ENCODE results near the gene AP4S1.
A peak's percentile ranks its signal among the peaks of the same experiment; 100 is the strongest.
"Not testable (repeated sequence)": the region's sequence is repeated elsewhere in the genome, so short reads cannot be mapped to it uniquely, and the experiment has no call there.

AP4S1 gene

GRCh38 chr14:31025367-31026076 is at the start of gene AP4S1:
TSS of gene AP4S1 (plus strand) at chr14:31025649. CDS start at chr14:31066197, 40,548 bp downstream.
- Histone ChIP-seq H3K9ac (ENCODE audit: low read length) (peak within 1 kb of the TSS; percentile 97), H3K27me3 (ENCODE audit: control insufficient read depth, insufficient read depth, low read length) (no peaks in the 10 kb centered on the region), H3K9me3 (ENCODE audit: control insufficient read depth, low read depth, low read length) (no peaks in the 10 kb centered on the region), H3K4me3 (ENCODE audit: low read length) (peak within 1 kb of the TSS; percentile 99), H3K27ac (ENCODE audit: low read length) (peak within 1 kb of the TSS; percentile 93), H3K4me1 (ENCODE audit: control insufficient read depth, low read depth, low read length) (peaks cover 13% of the 10 kb centered on the region), H3K36me3 (ENCODE audit: control insufficient read depth, low read depth, low read length) (peaks cover 6% of the 10 kb centered on the region)

DNA sequence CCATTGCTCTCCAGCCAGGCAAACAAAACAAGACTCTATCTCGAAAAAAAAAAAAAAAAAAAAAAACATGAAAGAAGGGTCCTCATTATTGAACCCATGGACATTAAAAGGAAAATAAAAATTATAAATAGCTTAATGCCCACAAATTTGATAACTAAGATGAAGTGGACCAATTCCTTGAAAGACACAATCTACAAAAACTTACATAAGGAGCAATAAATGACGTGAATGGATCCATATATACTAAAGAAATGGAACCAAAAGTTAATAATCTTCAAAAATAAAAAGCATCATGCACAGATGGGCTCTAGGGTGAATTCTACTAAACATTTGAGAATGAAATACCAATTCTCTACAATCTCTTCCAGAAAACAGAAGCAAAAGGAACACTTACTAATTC is 47.7 kb upstream of the AP4S1 start:
- no peak overlapping the region for H3K27ac ChIP-seq (ENCODE audit: low read length)
- H3K9ac ChIP-seq (ENCODE audit: low read length) = no peak overlapping the region
- no peaks in the 10 kb centered on the region for H3K27me3 ChIP-seq (ENCODE audit: control insufficient read depth, insufficient read depth, low read length)
- no peak overlapping the region for H3K4me3 ChIP-seq (ENCODE audit: low read length)
- no peaks in the 10 kb centered on the region for H3K4me1 ChIP-seq (ENCODE audit: control insufficient read depth, low read depth, low read length)
- no peaks in the 10 kb centered on the region for H3K36me3 ChIP-seq (ENCODE audit: control insufficient read depth, low read depth, low read length)
- no peaks in the 10 kb centered on the region for H3K9me3 ChIP-seq (ENCODE audit: control insufficient read depth, low read depth, low read length)

DNA sequence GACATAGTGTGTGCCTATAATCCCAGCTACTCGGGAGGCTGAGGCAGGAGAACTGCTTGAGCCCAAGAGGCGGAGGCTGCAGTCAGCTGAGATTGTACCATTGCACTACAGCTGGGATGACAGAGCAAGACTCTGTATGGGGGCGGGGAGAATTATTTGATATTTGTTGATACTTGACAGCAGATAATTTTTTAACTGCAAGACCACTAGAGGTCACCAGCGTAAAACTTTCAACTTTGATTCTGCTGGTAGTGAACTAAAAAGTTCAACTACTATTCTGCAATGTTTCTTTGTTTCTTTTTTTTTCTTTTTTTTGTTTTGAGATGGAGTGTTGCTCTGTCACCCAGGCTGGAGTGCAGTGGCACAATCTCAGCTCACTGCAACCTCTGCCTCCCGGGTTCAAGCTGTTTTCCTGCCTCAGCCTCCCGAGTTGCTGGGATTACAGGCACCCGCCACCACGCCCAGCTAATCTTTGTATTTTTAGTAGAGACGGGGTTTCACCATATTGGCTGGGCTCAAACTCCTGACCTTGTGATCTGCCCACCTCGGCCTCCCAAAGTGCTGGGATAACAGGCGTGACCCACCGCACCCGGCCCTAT is 45.2 kb upstream of the AP4S1 start:
- H3K4me3 ChIP-seq (ENCODE audit: low read length); H3K9me3 ChIP-seq (ENCODE audit: control insufficient read depth, low read depth, low read length); H3K9ac ChIP-seq (ENCODE audit: low read length); H3K4me1 ChIP-seq (ENCODE audit: control insufficient read depth, low read depth, low read length); H3K36me3 ChIP-seq (ENCODE audit: control insufficient read depth, low read depth, low read length); H3K27me3 ChIP-seq (ENCODE audit: control insufficient read depth, insufficient read depth, low read length); H3K27ac ChIP-seq (ENCODE audit: low read length): not testable (repeated sequence)

DNA sequence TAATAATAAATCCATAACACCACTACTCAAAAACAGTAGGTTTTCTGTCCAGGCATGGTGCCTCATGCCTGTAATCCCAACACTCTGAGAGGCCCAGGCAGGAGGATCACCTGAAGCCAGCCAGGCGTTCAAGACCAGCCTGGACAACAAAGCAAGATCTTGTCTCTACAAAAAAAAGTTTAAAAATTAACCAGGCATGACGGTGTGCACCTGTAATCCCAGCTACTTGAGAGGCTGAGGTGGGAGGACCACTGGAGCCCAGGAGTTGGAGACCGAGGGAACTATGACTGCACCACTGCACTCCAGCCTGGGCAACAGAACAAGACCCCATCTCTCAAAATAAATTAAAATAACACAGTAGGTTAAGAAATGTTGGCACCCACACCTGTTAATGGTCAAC is 44.5 kb upstream of the AP4S1 start:
- Histone ChIP-seq H3K27me3 (ENCODE audit: control insufficient read depth, insufficient read depth, low read length) (no peaks in the 10 kb centered on the region), H3K27ac (ENCODE audit: low read length) (no peak overlapping the region), H3K9ac (ENCODE audit: low read length) (no peak overlapping the region), H3K9me3 (ENCODE audit: control insufficient read depth, low read depth, low read length) (no peaks in the 10 kb centered on the region), H3K36me3 (ENCODE audit: control insufficient read depth, low read depth, low read length) (no peaks in the 10 kb centered on the region), H3K4me3 (ENCODE audit: low read length) (no peak overlapping the region), H3K4me1 (ENCODE audit: control insufficient read depth, low read depth, low read length) (no peaks in the 10 kb centered on the region)

GRCh38 chr14:30982533-30982932 is 42.9 kb upstream of the AP4S1 start:
- H3K9me3 ChIP-seq (ENCODE audit: control insufficient read depth, low read depth, low read length) = no peaks in the 10 kb centered on the region
- no peak overlapping the region for H3K9ac ChIP-seq (ENCODE audit: low read length)
- H3K27ac ChIP-seq (ENCODE audit: low read length) = no peak overlapping the region
- H3K27me3 ChIP-seq (ENCODE audit: control insufficient read depth, insufficient read depth, low read length) = no peaks in the 10 kb centered on the region
- H3K4me1 ChIP-seq (ENCODE audit: control insufficient read depth, low read depth, low read length) = no peaks in the 10 kb centered on the region
- H3K36me3 ChIP-seq (ENCODE audit: control insufficient read depth, low read depth, low read length) = no peaks in the 10 kb centered on the region
- H3K4me3 ChIP-seq (ENCODE audit: low read length) = no peak overlapping the region

GRCh38 chr14:30983858-30984257 is 41.6 kb upstream of the AP4S1 start:
- H3K27me3 ChIP-seq (ENCODE audit: control insufficient read depth, insufficient read depth, low read length) = no peaks in the 10 kb centered on the region
- H3K36me3 ChIP-seq (ENCODE audit: control insufficient read depth, low read depth, low read length) = no peaks in the 10 kb centered on the region
- no peaks in the 10 kb centered on the region for H3K9me3 ChIP-seq (ENCODE audit: control insufficient read depth, low read depth, low read length)
- H3K9ac ChIP-seq (ENCODE audit: low read length) = no peak overlapping the region
- no peaks in the 10 kb centered on the region for H3K4me1 ChIP-seq (ENCODE audit: control insufficient read depth, low read depth, low read length)
- no peak overlapping the region for H3K4me3 ChIP-seq (ENCODE audit: low read length)
- no peak overlapping the region for H3K27ac ChIP-seq (ENCODE audit: low read length)

GRCh38 chr14:30985796-30986195 is 39.7 kb upstream of the AP4S1 start:
- H3K4me1 ChIP-seq (ENCODE audit: control insufficient read depth, low read depth, low read length) = no peaks in the 10 kb centered on the region
- H3K4me3 ChIP-seq (ENCODE audit: low read length) = no peak overlapping the region
- no peak overlapping the region for H3K9ac ChIP-seq (ENCODE audit: low read length)

DNA sequence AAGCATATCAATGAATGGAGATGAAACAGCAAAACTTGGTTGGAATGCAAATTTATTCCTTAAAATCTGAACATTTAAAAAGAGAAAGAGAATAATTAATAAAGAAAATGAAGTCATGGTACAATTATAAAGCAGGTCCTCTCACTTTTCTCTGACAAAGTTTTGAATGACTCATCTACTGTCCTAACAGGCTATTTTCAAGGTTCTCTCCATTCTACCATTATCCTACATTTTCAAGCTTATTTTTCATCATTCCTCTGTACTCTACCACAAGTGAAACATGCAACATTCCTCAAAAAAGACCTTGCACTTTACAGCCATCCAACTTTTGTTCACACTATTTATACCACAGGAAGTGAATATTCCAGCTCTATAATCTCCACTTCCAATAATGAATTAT is 36.9 kb upstream of the AP4S1 start:
- H3K9me3 ChIP-seq (ENCODE audit: control insufficient read depth, low read depth, low read length) = no peaks in the 10 kb centered on the region
- no peak overlapping the region for H3K27ac ChIP-seq (ENCODE audit: low read length)
- peaks cover 3% of the 10 kb centered on the region for H3K4me1 ChIP-seq (ENCODE audit: control insufficient read depth, low read depth, low read length)
- no peak overlapping the region for H3K9ac ChIP-seq (ENCODE audit: low read length)
- no peak overlapping the region for H3K4me3 ChIP-seq (ENCODE audit: low read length)
- H3K36me3 ChIP-seq (ENCODE audit: control insufficient read depth, low read depth, low read length) = no peaks in the 10 kb centered on the region
- no peaks in the 10 kb centered on the region for H3K27me3 ChIP-seq (ENCODE audit: control insufficient read depth, insufficient read depth, low read length)

More at GRCh38 chr14:30985796-30986195, 39.7 kb upstream of the AP4S1 start:
- H3K27me3 ChIP-seq (ENCODE audit: control insufficient read depth, insufficient read depth, low read length) = no peaks in the 10 kb centered on the region
- no peak overlapping the region for H3K27ac ChIP-seq (ENCODE audit: low read length)
- H3K9me3 ChIP-seq (ENCODE audit: control insufficient read depth, low read depth, low read length) = no peaks in the 10 kb centered on the region
- no peaks in the 10 kb centered on the region for H3K36me3 ChIP-seq (ENCODE audit: control insufficient read depth, low read depth, low read length)

GRCh38 chr14:30990770-30991169 is 34.7 kb upstream of the AP4S1 start:
- H3K4me1 ChIP-seq (ENCODE audit: control insufficient read depth, low read depth, low read length) = peaks cover 11% of the 10 kb centered on the region
- H3K4me3 ChIP-seq (ENCODE audit: low read length) = no peak overlapping the region
- no peaks in the 10 kb centered on the region for H3K27me3 ChIP-seq (ENCODE audit: control insufficient read depth, insufficient read depth, low read length)
- no peak overlapping the region for H3K9ac ChIP-seq (ENCODE audit: low read length)
- no peaks in the 10 kb centered on the region for H3K9me3 ChIP-seq (ENCODE audit: control insufficient read depth, low read depth, low read length)
- H3K36me3 ChIP-seq (ENCODE audit: control insufficient read depth, low read depth, low read length) = no peaks in the 10 kb centered on the region
- H3K27ac ChIP-seq (ENCODE audit: low read length) = no peak overlapping the region

GRCh38 chr14:30991408-30991807 is 34.0 kb upstream of the AP4S1 start:
- no peak overlapping the region for H3K9ac ChIP-seq (ENCODE audit: low read length)
- H3K4me1 ChIP-seq (ENCODE audit: control insufficient read depth, low read depth, low read length) = peaks cover 18% of the 10 kb centered on the region
- no peak overlapping the region for H3K4me3 ChIP-seq (ENCODE audit: low read length)
- H3K27ac ChIP-seq (ENCODE audit: low read length) = no peak overlapping the region
- H3K36me3 ChIP-seq (ENCODE audit: control insufficient read depth, low read depth, low read length) = no peaks in the 10 kb centered on the region
- H3K27me3 ChIP-seq (ENCODE audit: control insufficient read depth, insufficient read depth, low read length) = no peaks in the 10 kb centered on the region
- no peaks in the 10 kb centered on the region for H3K9me3 ChIP-seq (ENCODE audit: control insufficient read depth, low read depth, low read length)

GRCh38 chr14:30993071-30993470 is 32.4 kb upstream of the AP4S1 start:
- H3K4me1 ChIP-seq (ENCODE audit: control insufficient read depth, low read depth, low read length) = peaks cover 34% of the 10 kb centered on the region
- H3K36me3 ChIP-seq (ENCODE audit: control insufficient read depth, low read depth, low read length) = no peaks in the 10 kb centered on the region
- H3K9ac ChIP-seq (ENCODE audit: low read length) = no peak overlapping the region
- no peak overlapping the region for H3K27ac ChIP-seq (ENCODE audit: low read length)
- no peaks in the 10 kb centered on the region for H3K9me3 ChIP-seq (ENCODE audit: control insufficient read depth, low read depth, low read length)
- H3K4me3 ChIP-seq (ENCODE audit: low read length) = no peak overlapping the region
- H3K27me3 ChIP-seq (ENCODE audit: control insufficient read depth, insufficient read depth, low read length) = no peaks in the 10 kb centered on the region
